A673 (cell line): ENCODE results near the gene ITPR3. TPM values are rescaled to one million over a fixed set of nuclear protein-coding genes. Genes with fewer than 3 reads are reported as not detected.

Source experiments
- BruUV-seq: library from RNA; stranded (reverse); fragments of 400-500 nt; replicated peaks from 2 replicates; lab custom pipeline; 2021; lab: Mats Ljungman, UMichigan
- CTCF ChIA-PET: fragments of 300-600 bp; sonication (Branson Sonifier 250); formaldehyde crosslinking; loops from one replicate; lab custom pipeline; 2022; ENCODE audit warnings: antibody characterized with exemption; lab: Charles Lee
- POLR2A ChIA-PET: fragments of 300-600 bp; sonication (Branson Sonifier 250); formaldehyde crosslinking; loops from one replicate; lab custom pipeline; 2022; ENCODE audit warnings: antibody characterized with exemption; ENCODE audit not compliant: low non-redundant PET; lab: Charles Lee
- DNase-seq: peaks from one replicate; pipeline ENCODE4 v3.0.0-alpha.2; 2015; ENCODE audit warnings: low spot score
- H3K27ac ChIP-seq: fragments of 200-600 bp; sonication (generic); 2 replicates; pipeline ENCODE4 v1.5.1; 2016; ENCODE audit warnings: mixed run types, low read depth, mild to moderate bottlenecking, mixed read lengths, antibody characterized with exemption, low read length; ENCODE audit not compliant: poor library complexity, severe bottlenecking
- H3K27me3 ChIP-seq: fragments of 200-600 bp; sonication (generic); replicated peaks from 2 replicates; pipeline ENCODE4 v1.6.1; 2017; ENCODE audit warnings: mixed run types, low read depth, mild to moderate bottlenecking, mixed read lengths, antibody characterized with exemption, low read length; ENCODE audit not compliant: insufficient read depth, poor library complexity
- H3K36me3 ChIP-seq: fragments of 200-600 bp; sonication (generic); 2 replicates; pipeline ENCODE4 v1.6.1; 2016; ENCODE audit warnings: mixed run types, mild to moderate bottlenecking, mixed read lengths, antibody characterized with exemption, low read length; ENCODE audit not compliant: insufficient read depth, poor library complexity, severe bottlenecking
- H3K4me1 ChIP-seq: fragments of 200-600 bp; sonication (generic); 2 replicates; pipeline ENCODE4 v1.6.1; 2017; ENCODE audit warnings: mixed run types, mild to moderate bottlenecking, mixed read lengths, antibody characterized with exemption, low read length; ENCODE audit not compliant: insufficient read depth, poor library complexity, severe bottlenecking
- H3K4me3 ChIP-seq: fragments of 200-600 bp; sonication (generic); 2 replicates; pipeline ENCODE4 v1.5.1; 2016; ENCODE audit warnings: low read depth, mixed run types, mild to moderate bottlenecking, mixed read lengths, low read length; ENCODE audit not compliant: poor library complexity, severe bottlenecking
- H3K9me3 ChIP-seq: fragments of 200-600 bp; sonication (generic); 2 replicates; pipeline ENCODE4 v1.6.1; 2016; ENCODE audit warnings: mixed run types, low read depth, mild to moderate bottlenecking, mixed read lengths, antibody characterized with exemption, low read length; ENCODE audit not compliant: poor library complexity, severe bottlenecking
- EZH2 ChIP-seq: fragments of 200-600 bp; sonication (generic); IDR thresholded peaks from 2 replicates; pipeline ENCODE4 v1.6.1; 2017; ENCODE audit warnings: borderline replicate concordance, low read depth, mild to moderate bottlenecking, mixed read lengths, antibody characterized with exemption, low read length; ENCODE audit not compliant: poor library complexity, severe bottlenecking
- intact Hi-C: fragments of 100-400 bp; cut with micrococcal nuclease; formaldehyde crosslinking; loops from one replicate; pipeline ENCODE4 v1.10.0; 2022; ENCODE audit not compliant: unreplicated experiment
- total RNA-seq: library from RNA; stranded (reverse); gene quantifications from 2 replicates; pipeline ENCODE4 v1.2.3, GENCODE V29; 2021
- TF ChIP-seq, protein P1 (sequence below): fragments of 300-800, 200-600 bp; sonication (generic); conservative IDR thresholded peaks from 2 replicates; pipeline ENCODE4 v1.5.1; 2017; ENCODE audit warnings: low read depth, mild to moderate bottlenecking, antibody characterized with exemption, low read length, moderate library complexity, mixed read lengths

The ITPR3 gene
- total RNA-seq, 1 experiment from 2014 or later, result 27.8 TPM

DNA sequence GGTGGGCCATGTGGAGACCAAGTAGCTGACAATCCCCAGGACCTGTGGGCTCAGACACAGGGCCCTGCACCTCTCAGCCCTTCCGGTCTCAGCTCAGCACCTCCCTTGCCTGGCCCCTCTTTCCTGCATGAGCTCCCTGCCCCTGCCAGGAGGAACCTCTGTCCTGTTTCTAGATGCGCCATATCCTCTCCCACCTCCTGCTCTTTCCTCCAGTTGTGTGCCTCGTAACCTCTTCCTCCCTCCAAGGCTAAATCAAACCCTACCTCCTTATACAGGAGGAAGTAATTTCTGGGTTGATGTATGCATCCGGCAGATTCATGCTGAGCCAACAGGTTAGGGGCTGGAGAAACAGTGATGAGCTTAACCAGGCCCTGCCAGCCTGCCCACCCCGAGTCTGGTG, 30.9 kb downstream of the ITPR3 start:
- Histone ChIP-seq H3K27ac (no peak overlapping the region), H3K9me3 (no peaks in the 10 kb centered on the region), H3K4me1 (no peaks in the 10 kb centered on the region), H3K27me3 (no peaks in the 10 kb centered on the region), H3K4me3 (no peak overlapping the region), H3K36me3 (no peaks in the 10 kb centered on the region)
- ChIA-PET CTCF (no interaction called here), POLR2A (no interaction called here)
- intact Hi-C loops, result no loop called here
- TF ChIP-seq EZH2, result no peak
- TF ChIP-seq, protein P1, sequence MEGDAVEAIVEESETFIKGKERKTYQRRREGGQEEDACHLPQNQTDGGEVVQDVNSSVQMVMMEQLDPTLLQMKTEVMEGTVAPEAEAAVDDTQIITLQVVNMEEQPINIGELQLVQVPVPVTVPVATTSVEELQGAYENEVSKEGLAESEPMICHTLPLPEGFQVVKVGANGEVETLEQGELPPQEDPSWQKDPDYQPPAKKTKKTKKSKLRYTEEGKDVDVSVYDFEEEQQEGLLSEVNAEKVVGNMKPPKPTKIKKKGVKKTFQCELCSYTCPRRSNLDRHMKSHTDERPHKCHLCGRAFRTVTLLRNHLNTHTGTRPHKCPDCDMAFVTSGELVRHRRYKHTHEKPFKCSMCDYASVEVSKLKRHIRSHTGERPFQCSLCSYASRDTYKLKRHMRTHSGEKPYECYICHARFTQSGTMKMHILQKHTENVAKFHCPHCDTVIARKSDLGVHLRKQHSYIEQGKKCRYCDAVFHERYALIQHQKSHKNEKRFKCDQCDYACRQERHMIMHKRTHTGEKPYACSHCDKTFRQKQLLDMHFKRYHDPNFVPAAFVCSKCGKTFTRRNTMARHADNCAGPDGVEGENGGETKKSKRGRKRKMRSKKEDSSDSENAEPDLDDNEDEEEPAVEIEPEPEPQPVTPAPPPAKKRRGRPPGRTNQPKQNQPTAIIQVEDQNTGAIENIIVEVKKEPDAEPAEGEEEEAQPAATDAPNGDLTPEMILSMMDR, result no peak
- no peak for DNase-seq
- BruUV-seq, result no TSS peak

DNA sequence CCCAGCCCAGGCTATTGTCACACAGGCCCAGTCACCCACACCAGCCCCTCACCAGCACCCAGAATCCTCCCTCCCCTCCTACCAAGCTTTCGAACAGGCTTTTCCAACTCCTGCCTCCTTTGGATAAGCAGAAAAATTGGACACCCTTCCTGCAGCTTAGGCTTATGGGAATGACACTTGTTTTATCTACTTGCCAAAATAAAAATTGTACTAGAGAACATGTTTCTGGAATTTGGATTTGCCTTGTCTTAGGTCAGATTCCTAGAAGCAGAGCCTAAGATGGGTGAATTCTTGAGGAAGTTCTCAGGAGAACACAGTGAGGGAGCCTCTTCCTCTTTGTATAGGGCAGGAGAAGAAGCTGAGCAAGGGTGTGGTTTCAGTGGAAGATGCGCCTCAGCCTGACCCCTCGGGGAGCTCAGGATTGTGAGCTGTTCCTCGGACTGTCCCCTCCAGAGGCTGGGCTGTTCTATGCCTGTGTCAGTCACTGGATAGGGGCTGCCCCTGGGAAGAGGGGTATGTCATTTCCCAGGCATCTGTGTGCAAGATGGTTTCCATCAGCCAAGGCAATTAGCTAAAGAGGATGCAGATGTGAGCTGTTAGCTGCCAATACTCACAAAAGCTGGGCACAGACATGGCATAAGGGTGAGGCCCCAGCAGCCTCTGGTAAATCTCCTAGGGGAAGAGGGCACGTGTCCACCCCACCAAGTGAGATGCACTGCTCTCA, 33.9 kb downstream of the ITPR3 start:
- Histone ChIP-seq H3K9me3 (no peaks in the 10 kb centered on the region), H3K27ac (no peak overlapping the region), H3K36me3 (no peaks in the 10 kb centered on the region), H3K4me3 (no peak overlapping the region), H3K4me1 (no peaks in the 10 kb centered on the region), H3K27me3 (no peaks in the 10 kb centered on the region)
- no peak for DNase-seq
- POLR2A ChIA-PET, result no interaction called here
- intact Hi-C loops, result no loop called here
- BruUV-seq, result no TSS peak
- TF ChIP-seq, protein P1, result no peak
- no peak for TF ChIP-seq EZH2
- CTCF ChIA-PET, result no interaction called here

- Histone ChIP-seq H3K36me3 (no peaks in the 10 kb centered on the region), H3K27me3 (no peaks in the 10 kb centered on the region), H3K9me3 (no peaks in the 10 kb centered on the region), H3K4me3 (no peak overlapping the region), H3K27ac (no peak overlapping the region), H3K4me1 (no peaks in the 10 kb centered on the region)
- no peak for DNase-seq
- CTCF ChIA-PET, result no interaction called here
- TF ChIP-seq EZH2, result no peak
- TF ChIP-seq, protein P1, result no peak
- POLR2A ChIA-PET, result no interaction called here
- no TSS peak for BruUV-seq
- intact Hi-C loops, result no loop called here
Observed at GRCh38 chr6:33656844-33657243, 35.7 kb downstream of the ITPR3 start.
